Trophoblast cell (in vitro differentiated cells and primary cell): ENCODE data around the gene IL24.
"Not testable (repeated sequence)": the region's sequence is repeated elsewhere in the genome, so short reads cannot be mapped to it uniquely, and the experiment has no call there.

ENCODE experiments used
- DNase-seq, 2 donors: peaks; one replicate each; pipeline ENCODE4 v3.0.0-alpha.2; 2016
- H2AFZ ChIP-seq: 2 replicates; pipeline ENCODE4 v1.6.1; 2013; ENCODE audit warnings: low read length, moderate library complexity, mild to moderate bottlenecking; ENCODE audit not compliant: insufficient read depth, poor library complexity
- H2AK5ac ChIP-seq: 2 replicates; pipeline ENCODE4 v1.6.1; 2013; ENCODE audit warnings: mild to moderate bottlenecking, low read length
- H2BK120ac ChIP-seq: 2 replicates; pipeline ENCODE4 v1.6.1; 2013; ENCODE audit warnings: low read length, mild to moderate bottlenecking, moderate library complexity; ENCODE audit not compliant: insufficient read depth, poor library complexity
- H2BK12ac ChIP-seq: 2 replicates; pipeline ENCODE4 v1.6.1; 2013; ENCODE audit warnings: mild to moderate bottlenecking, low read length, moderate library complexity
- H2BK5ac ChIP-seq: 2 replicates; pipeline ENCODE4 v1.6.1; 2013; ENCODE audit warnings: low read length, low read depth, moderate library complexity, mild to moderate bottlenecking; ENCODE audit not compliant: poor library complexity
- H3K14ac ChIP-seq: 2 replicates; pipeline ENCODE4 v1.6.1; 2013; ENCODE audit warnings: mild to moderate bottlenecking, low read length
- H3K18ac ChIP-seq: 2 replicates; pipeline ENCODE4 v1.6.1; 2013; ENCODE audit warnings: mild to moderate bottlenecking, low read length
- H3K23ac ChIP-seq: 2 replicates; pipeline ENCODE4 v1.6.1; 2013; ENCODE audit warnings: low read length
- H3K27ac ChIP-seq: 2 replicates; pipeline ENCODE4 v1.5.1; 2013; ENCODE audit warnings: low read depth, mild to moderate bottlenecking, inconsistent platforms, low read length, moderate library complexity
- H3K27me3 ChIP-seq: 2 replicates; pipeline ENCODE4 v1.6.1; 2013; ENCODE audit warnings: inconsistent platforms, mild to moderate bottlenecking, low read length, moderate library complexity; ENCODE audit not compliant: insufficient read depth
- H3K36me3 ChIP-seq, 2 experiments: 1 replicate in 1 of 2; 2 replicates in 1 of 2; pipeline ENCODE4 v1.6.1; 2013; ENCODE audit warnings: low read length in 2 of 2, mild to moderate bottlenecking in 2 of 2, moderate library complexity in 1 of 2; ENCODE audit not compliant: insufficient read depth in 2 of 2, control insufficient read depth in 1 of 2
- H3K4ac ChIP-seq: 2 replicates; pipeline ENCODE4 v1.6.1; 2013; ENCODE audit warnings: low read depth, mild to moderate bottlenecking, low read length, moderate library complexity
- H3K4me1 ChIP-seq, 2 experiments: 1 replicate in 1 of 2; 2 replicates in 1 of 2; pipeline ENCODE4 v1.6.1; 2013; ENCODE audit warnings: low read length in 2 of 2, mild to moderate bottlenecking in 2 of 2, moderate library complexity in 1 of 2; ENCODE audit not compliant: insufficient read depth in 2 of 2, control insufficient read depth in 1 of 2
- H3K4me2 ChIP-seq: 2 replicates; pipeline ENCODE4 v1.6.1; 2013; ENCODE audit warnings: inconsistent platforms, mild to moderate bottlenecking, low read length, moderate library complexity
- H3K4me3 ChIP-seq: 2 replicates; pipeline ENCODE4 v1.5.1; 2013; ENCODE audit warnings: mild to moderate bottlenecking, low read depth, low read length, inconsistent platforms
- H3K79me1 ChIP-seq: one replicate; pipeline ENCODE4 v1.6.1; 2013; ENCODE audit warnings: low read length
- H3K79me2 ChIP-seq: 2 replicates; pipeline ENCODE4 v1.6.1; 2013; ENCODE audit warnings: low read length, mild to moderate bottlenecking; ENCODE audit not compliant: control insufficient read depth, insufficient read depth, poor library complexity
- H3K9ac ChIP-seq: 2 replicates; pipeline ENCODE4 v1.6.1; 2013; ENCODE audit warnings: mild to moderate bottlenecking, low read length
- H3K9me3 ChIP-seq: 2 replicates; pipeline ENCODE4 v1.6.1; 2013; ENCODE audit warnings: low read depth, mild to moderate bottlenecking, control low read depth, inconsistent platforms, low read length; ENCODE audit not compliant: insufficient read depth
- H4K12ac ChIP-seq: 2 replicates; pipeline ENCODE4 v1.6.1; 2013; ENCODE audit warnings: low read depth, mild to moderate bottlenecking, low read length, moderate library complexity
- H4K8ac ChIP-seq: 2 replicates; pipeline ENCODE4 v1.6.1; 2013; ENCODE audit warnings: low read depth, mild to moderate bottlenecking, low read length, moderate library complexity
- H4K91ac ChIP-seq: one replicate; pipeline ENCODE4 v1.6.1; 2013; ENCODE audit warnings: low read depth, mild to moderate bottlenecking, low read length, moderate library complexity
- WGBS: extraction: QIAGEN DNeasy Blood & Tissue Kit; methylation state at CpG from one replicate; pipeline ENCODE4 v1.1.7; 2013; ENCODE audit warnings: missing lambda C conversion rate; ENCODE audit not compliant: insufficient read length, insufficient coverage; ENCODE audit errors: extremely low coverage; 5-methylcytosine and 5-hydroxymethylcytosine counted together

Gene IL24

GRCh38 chr1:206923961-206924557, 26.8 kb downstream of the IL24 start:
- not testable (repeated sequence) for DNase-seq, H2BK120ac ChIP-seq, H3K4ac ChIP-seq, H2BK5ac ChIP-seq, H2AK5ac ChIP-seq, H4K91ac ChIP-seq, H3K4me2 ChIP-seq, H3K79me2 ChIP-seq, H3K27me3 ChIP-seq, H3K14ac ChIP-seq, H3K9me3 ChIP-seq, H4K12ac ChIP-seq, H3K18ac ChIP-seq, H3K4me1 ChIP-seq, H3K79me1 ChIP-seq, H3K9ac ChIP-seq, H2BK12ac ChIP-seq, H2AFZ ChIP-seq, H3K27ac ChIP-seq, H4K8ac ChIP-seq, H3K36me3 ChIP-seq
- peak overlapping the region; percentile 4 for H3K23ac ChIP-seq
- WGBS: 100% methylated on average over 1 of the region's 4 CpGs
- H3K4me3 ChIP-seq: peak overlapping the region; percentile 45

- whole genome bisulfite sequencing: no CpG with 5 or more reads among the region's 8 CpGs
- no peak for DNase-seq
Measured at GRCh38 chr1:206924592-206925105, 27.4 kb downstream of the IL24 start.

GRCh38 chr1:206925106-206925736, 28.0 kb downstream of the IL24 start:
- no peak overlapping the region for H3K4ac ChIP-seq
- H4K8ac ChIP-seq: no peak overlapping the region
- no peak overlapping the region for H3K18ac ChIP-seq
- no peaks in the 10 kb centered on the region for H3K4me1 ChIP-seq
- H3K4me2 ChIP-seq: no peak overlapping the region
- H2BK120ac ChIP-seq: no peak overlapping the region
- no peak overlapping the region for H4K91ac ChIP-seq
- DNase-seq: peak in 1 of 2 donors; percentile 44
- no peak overlapping the region for H3K14ac ChIP-seq
- no peak overlapping the region for H2AK5ac ChIP-seq
- H3K27me3 ChIP-seq: no peaks in the 10 kb centered on the region
- no peak overlapping the region for H2AFZ ChIP-seq
- H3K79me1 ChIP-seq: no peaks in the 10 kb centered on the region
- H2BK5ac ChIP-seq: no peak overlapping the region
- H2BK12ac ChIP-seq: no peak overlapping the region
- no peak overlapping the region for H3K4me3 ChIP-seq
- H3K9ac ChIP-seq: no peak overlapping the region
- no CpG with 5 or more reads among the region's 11 CpGs for WGBS
- no peak overlapping the region for H3K27ac ChIP-seq
- no peaks in the 10 kb centered on the region for H3K36me3 ChIP-seq
- H3K9me3 ChIP-seq: peaks cover 10% of the 10 kb centered on the region
- no peaks in the 10 kb centered on the region for H3K79me2 ChIP-seq
- no peak overlapping the region for H4K12ac ChIP-seq
- H3K23ac ChIP-seq: no peak overlapping the region

More at GRCh38 chr1:206924592-206925105, 27.4 kb downstream of the IL24 start:
- no peaks in the 10 kb centered on the region for H3K36me3 ChIP-seq
- no peak overlapping the region for H3K4ac ChIP-seq
- H2BK120ac ChIP-seq: no peak overlapping the region
- H3K27ac ChIP-seq: no peak overlapping the region
- no peaks in the 10 kb centered on the region for H3K79me1 ChIP-seq
- H2AK5ac ChIP-seq: no peak overlapping the region
- H2AFZ ChIP-seq: no peak overlapping the region
- H4K12ac ChIP-seq: no peak overlapping the region
- no peak overlapping the region for H3K18ac ChIP-seq
- no peak overlapping the region for H3K14ac ChIP-seq
- no peak overlapping the region for H2BK12ac ChIP-seq
- H3K4me3 ChIP-seq: peak overlapping the region; percentile 45
- H4K8ac ChIP-seq: no peak overlapping the region
- H3K23ac ChIP-seq: no peak overlapping the region
- no peak overlapping the region for H3K9ac ChIP-seq
- no peak overlapping the region for H4K91ac ChIP-seq
- H3K4me2 ChIP-seq: no peak overlapping the region
- no peak overlapping the region for H2BK5ac ChIP-seq
- H3K79me2 ChIP-seq: no peaks in the 10 kb centered on the region
- H3K27me3 ChIP-seq: no peaks in the 10 kb centered on the region
- peaks cover 10% of the 10 kb centered on the region for H3K9me3 ChIP-seq
- H3K4me1 ChIP-seq: no peaks in the 10 kb centered on the region

- Histone ChIP-seq H2BK5ac (no peak overlapping the region), H3K36me3 (no peaks in the 10 kb centered on the region), H2BK120ac (no peak overlapping the region), H2BK12ac (no peak overlapping the region), H3K9me3 (peaks cover 10% of the 10 kb centered on the region), H3K4me1 (no peaks in the 10 kb centered on the region), H2AFZ (no peak overlapping the region), H4K12ac (no peak overlapping the region), H3K18ac (no peak overlapping the region), H3K23ac (no peak overlapping the region), H3K14ac (no peak overlapping the region), H4K8ac (no peak overlapping the region), H3K4ac (no peak overlapping the region), H4K91ac (no peak overlapping the region), H3K27ac (no peak overlapping the region), H3K79me1 (no peaks in the 10 kb centered on the region), H3K9ac (no peak overlapping the region), H2AK5ac (no peak overlapping the region), H3K79me2 (no peaks in the 10 kb centered on the region), H3K4me3 (no peak overlapping the region), H3K4me2 (no peak overlapping the region), H3K27me3 (no peaks in the 10 kb centered on the region)
- no CpG with 5 or more reads among the region's 2 CpGs for WGBS
- no peak for DNase-seq
Measured at GRCh38 chr1:206926286-206926685, 29.0 kb downstream of the IL24 start.
